ENCODE data around the gene NTMT1.

- no peak for TF ChIP-seq GATA2 (IDR thresholded peaks at IDR 0.05; ENCODE audit: low read depth, low read length)
- TF ChIP-seq GATA3 (IDR thresholded peaks at IDR 0.05; ENCODE audit: low read depth, low read length): no peak
These were observed 11.1 kb downstream of the NTMT1 start for GRCh38 chr9:129637102-129637501.

All from SH-SY5Y (cell line).